ENCODE results near the gene NLGN1.

The NLGN1 gene

DNA sequence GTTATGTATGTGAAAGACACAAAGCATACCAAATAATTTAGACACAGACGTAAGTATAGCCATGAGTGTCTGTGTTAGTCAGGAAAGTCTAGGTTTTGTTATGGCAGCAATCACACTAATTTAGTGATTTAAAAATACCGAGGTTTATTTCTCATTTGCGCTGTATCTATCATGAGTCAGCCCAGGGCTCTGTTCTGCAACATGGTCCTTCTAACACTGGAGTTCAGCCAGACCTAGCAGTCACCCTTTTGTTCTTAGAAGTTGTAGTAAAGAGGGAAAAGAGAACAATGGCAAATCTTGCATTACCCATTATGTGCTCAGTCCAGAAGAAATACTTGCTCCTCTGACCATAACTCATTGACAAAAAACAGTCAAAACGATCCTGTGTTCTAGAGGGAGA lies 311.5 kb downstream of the NLGN1 start:
- Histone ChIP-seq H3K4me1 (ENCODE audit: control insufficient read depth, insufficient read depth, low read length) (0 out of 2 replicates have a peak, but pooled peaks cover 5% of the 10 kb centered on the region), H3K9ac (ENCODE audit: low read depth, low read length) (no peak overlapping the region), H3K4me3 (ENCODE audit: low read depth, low read length) (no peak overlapping the region), H3K27me3 (ENCODE audit: control insufficient read depth, insufficient read depth, low read length) (no peaks in the 10 kb centered on the region), H3K27ac (ENCODE audit: low read depth, low read length) (no peak overlapping the region), H3K9me3 (ENCODE audit: control insufficient read depth, insufficient read depth, low read length) (no peaks in the 10 kb centered on the region), H3K36me3 (ENCODE audit: control insufficient read depth, insufficient read depth, low read length) (no peaks in the 10 kb centered on the region)

DNA sequence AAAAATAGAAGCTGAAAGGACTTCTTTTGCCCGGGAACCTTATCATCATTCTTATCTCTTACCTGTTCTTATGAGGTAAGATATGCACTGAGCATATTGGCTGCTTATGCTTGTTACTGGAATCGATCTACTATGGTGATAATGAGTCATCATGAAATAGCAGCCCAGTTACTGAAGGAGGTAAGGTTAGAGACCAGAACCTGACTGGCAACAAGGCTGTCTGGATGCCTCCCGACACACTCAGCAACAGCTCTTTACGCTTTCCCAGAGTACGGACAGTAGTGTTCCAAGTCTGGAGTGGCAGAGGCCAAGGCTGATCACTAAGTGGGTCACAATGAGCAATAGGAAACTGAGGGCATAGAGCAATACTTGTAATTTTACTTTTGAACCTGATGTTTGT lies 314.1 kb downstream of the NLGN1 start:
- H3K36me3 ChIP-seq (ENCODE audit: control insufficient read depth, insufficient read depth, low read length): no peaks in the 10 kb centered on the region
- no peak overlapping the region for H3K4me3 ChIP-seq (ENCODE audit: low read depth, low read length)
- no peak overlapping the region for H3K27ac ChIP-seq (ENCODE audit: low read depth, low read length)
- H3K9me3 ChIP-seq (ENCODE audit: control insufficient read depth, insufficient read depth, low read length): no peaks in the 10 kb centered on the region
- H3K27me3 ChIP-seq (ENCODE audit: control insufficient read depth, insufficient read depth, low read length): no peaks in the 10 kb centered on the region
- no peak overlapping the region for H3K9ac ChIP-seq (ENCODE audit: low read depth, low read length)
- H3K4me1 ChIP-seq (ENCODE audit: control insufficient read depth, insufficient read depth, low read length): 0 out of 2 replicates have a peak, but pooled peaks cover 4% of the 10 kb centered on the region

DNA sequence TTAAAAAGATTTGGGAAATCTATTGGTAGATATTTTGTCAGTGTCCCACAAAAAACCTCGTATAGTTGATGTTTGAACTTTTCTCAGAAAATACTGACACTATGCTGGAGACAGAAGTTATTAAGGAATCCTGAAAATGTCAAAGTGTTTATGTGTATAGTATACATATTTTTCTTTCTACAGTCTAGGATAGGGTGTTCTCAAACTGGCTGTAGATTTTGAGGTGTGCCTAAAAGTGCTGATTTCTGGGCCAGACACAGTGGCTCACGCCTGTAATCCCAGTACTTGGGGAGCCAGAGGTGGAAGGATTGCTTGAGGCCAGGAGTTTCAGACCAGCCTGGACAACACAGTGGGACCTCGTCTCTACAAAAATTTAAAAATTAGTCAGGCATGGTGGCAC lies 322.0 kb downstream of the NLGN1 start:
- Histone ChIP-seq H3K9ac (ENCODE audit: low read depth, low read length) (no peak overlapping the region), H3K36me3 (ENCODE audit: control insufficient read depth, insufficient read depth, low read length) (no peaks in the 10 kb centered on the region), H3K9me3 (ENCODE audit: control insufficient read depth, insufficient read depth, low read length) (no peaks in the 10 kb centered on the region), H3K4me3 (ENCODE audit: low read depth, low read length) (no peak overlapping the region), H3K27ac (ENCODE audit: low read depth, low read length) (no peak overlapping the region), H3K4me1 (ENCODE audit: control insufficient read depth, insufficient read depth, low read length) (peaks cover 16% of the 10 kb centered on the region), H3K27me3 (ENCODE audit: control insufficient read depth, insufficient read depth, low read length) (no peaks in the 10 kb centered on the region)

DNA sequence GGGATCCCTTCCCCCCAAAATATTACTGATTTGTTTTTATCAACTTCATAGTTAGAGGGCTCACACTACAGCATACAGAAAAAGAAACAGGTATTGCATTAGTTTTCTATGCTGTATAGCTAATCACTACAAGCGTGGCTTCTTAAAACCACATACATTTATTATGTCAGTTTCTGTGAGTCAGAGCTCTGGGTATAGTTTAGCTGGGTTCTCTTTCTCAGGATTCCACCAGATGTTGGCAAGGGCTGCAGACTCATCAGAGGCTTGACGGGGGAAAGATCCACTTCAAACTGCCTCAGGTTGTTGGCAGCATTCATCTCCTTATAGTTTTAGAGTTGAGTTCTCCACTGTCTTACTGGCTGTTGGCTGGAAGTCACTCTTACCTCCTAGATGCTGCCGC lies 328.0 kb downstream of the NLGN1 start:
- Histone ChIP-seq H3K4me3 (ENCODE audit: low read depth, low read length) (no peak overlapping the region), H3K9ac (ENCODE audit: low read depth, low read length) (no peak overlapping the region), H3K27me3 (ENCODE audit: control insufficient read depth, insufficient read depth, low read length) (no peaks in the 10 kb centered on the region), H3K4me1 (ENCODE audit: control insufficient read depth, insufficient read depth, low read length) (peaks cover 5% of the 10 kb centered on the region; the same call in 1 of the 2 replicates), H3K27ac (ENCODE audit: low read depth, low read length) (no peak overlapping the region), H3K9me3 (ENCODE audit: control insufficient read depth, insufficient read depth, low read length) (no peaks in the 10 kb centered on the region), H3K36me3 (ENCODE audit: control insufficient read depth, insufficient read depth, low read length) (no peaks in the 10 kb centered on the region)

DNA sequence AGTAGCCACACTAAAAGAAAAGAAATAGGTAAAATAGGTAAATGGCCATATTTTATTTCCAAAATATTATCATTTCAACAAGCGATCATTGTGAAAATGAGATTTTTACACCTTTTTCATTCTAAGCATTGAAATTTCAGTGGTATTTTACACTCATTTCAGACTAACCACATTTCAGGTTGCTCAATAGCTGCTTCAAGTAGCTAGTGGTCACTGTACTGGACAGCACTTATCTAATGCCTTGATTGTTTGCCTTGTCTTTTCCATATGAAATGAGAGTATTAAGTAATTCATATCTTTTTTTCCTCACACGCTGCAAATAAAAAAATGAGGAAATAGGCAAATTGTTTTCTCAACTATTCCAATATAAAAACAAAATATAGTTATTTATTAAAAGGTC lies 332.8 kb downstream of the NLGN1 start:
- H3K9ac ChIP-seq (ENCODE audit: low read depth, low read length): no peak overlapping the region
- no peak overlapping the region for H3K4me3 ChIP-seq (ENCODE audit: low read depth, low read length)
- no peak overlapping the region for H3K27ac ChIP-seq (ENCODE audit: low read depth, low read length)
- no peaks in the 10 kb centered on the region for H3K9me3 ChIP-seq (ENCODE audit: control insufficient read depth, insufficient read depth, low read length)
- H3K36me3 ChIP-seq (ENCODE audit: control insufficient read depth, insufficient read depth, low read length): no peaks in the 10 kb centered on the region
- H3K4me1 ChIP-seq (ENCODE audit: control insufficient read depth, insufficient read depth, low read length): peaks cover 3% of the 10 kb centered on the region
- H3K27me3 ChIP-seq (ENCODE audit: control insufficient read depth, insufficient read depth, low read length): no peaks in the 10 kb centered on the region

DNA sequence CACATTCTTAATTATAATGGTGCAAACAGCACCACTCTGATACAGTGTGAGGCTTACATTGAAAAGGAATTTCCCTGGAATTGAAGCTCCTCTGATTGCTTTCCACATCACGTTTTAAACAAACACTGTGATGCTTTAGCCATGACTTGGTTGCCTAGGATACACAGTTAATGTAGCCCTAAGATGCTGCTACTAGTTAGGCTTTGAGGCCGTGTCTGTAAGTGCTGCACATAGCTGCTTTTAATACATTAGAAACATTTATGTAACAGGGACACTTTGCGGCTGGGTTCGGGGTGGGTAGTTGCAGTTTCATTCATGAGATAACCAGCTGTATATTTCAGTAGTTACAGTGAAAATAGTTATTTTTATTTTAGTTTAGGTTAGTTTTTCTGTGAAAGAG lies 334.7 kb downstream of the NLGN1 start:
- no peaks in the 10 kb centered on the region for H3K27me3 ChIP-seq (ENCODE audit: control insufficient read depth, insufficient read depth, low read length)
- H3K36me3 ChIP-seq (ENCODE audit: control insufficient read depth, insufficient read depth, low read length): no peaks in the 10 kb centered on the region
- no peaks in the 10 kb centered on the region for H3K9me3 ChIP-seq (ENCODE audit: control insufficient read depth, insufficient read depth, low read length)
- no peak overlapping the region for H3K27ac ChIP-seq (ENCODE audit: low read depth, low read length)
- no peak overlapping the region for H3K9ac ChIP-seq (ENCODE audit: low read depth, low read length)
- H3K4me3 ChIP-seq (ENCODE audit: low read depth, low read length): no peak overlapping the region
- H3K4me1 ChIP-seq (ENCODE audit: control insufficient read depth, insufficient read depth, low read length): peaks cover 3% of the 10 kb centered on the region

- Histone ChIP-seq H3K4me1 (ENCODE audit: control insufficient read depth, insufficient read depth, low read length) (peaks cover 3% of the 10 kb centered on the region), H3K27ac (ENCODE audit: low read depth, low read length) (no peak overlapping the region), H3K9me3 (ENCODE audit: control insufficient read depth, insufficient read depth, low read length) (no peaks in the 10 kb centered on the region), H3K36me3 (ENCODE audit: control insufficient read depth, insufficient read depth, low read length) (no peaks in the 10 kb centered on the region), H3K4me3 (ENCODE audit: low read depth, low read length) (no peak overlapping the region), H3K9ac (ENCODE audit: low read depth, low read length) (no peak overlapping the region), H3K27me3 (ENCODE audit: control insufficient read depth, insufficient read depth, low read length) (no peaks in the 10 kb centered on the region)
Observed at GRCh38 chr3:173733029-173733652, 335.6 kb downstream of the NLGN1 start.

DNA sequence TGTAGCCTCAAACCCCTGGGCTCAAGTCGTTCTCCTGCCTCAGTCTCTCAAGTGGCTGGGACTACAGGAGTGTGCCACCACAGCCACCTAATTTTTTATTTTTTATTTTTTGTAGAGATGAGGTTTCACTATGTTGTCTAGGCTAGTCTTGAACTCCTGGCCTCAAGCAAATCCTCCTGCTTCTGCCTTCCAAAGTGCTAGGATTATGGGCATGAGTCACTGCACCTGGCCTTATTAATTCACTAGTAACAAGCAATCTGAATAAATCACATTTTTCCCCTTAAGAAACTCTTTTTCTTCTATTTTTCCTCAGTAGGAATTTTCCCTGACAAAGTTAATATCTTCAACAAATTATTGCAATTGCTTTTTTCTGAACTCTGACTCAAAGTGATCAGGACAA lies 336.9 kb downstream of the NLGN1 start:
- H3K4me1 ChIP-seq (ENCODE audit: control insufficient read depth, insufficient read depth, low read length): peaks cover 13% of the 10 kb centered on the region
- H3K27me3 ChIP-seq (ENCODE audit: control insufficient read depth, insufficient read depth, low read length): no peaks in the 10 kb centered on the region
- H3K4me3 ChIP-seq (ENCODE audit: low read depth, low read length): no peak overlapping the region
- no peak overlapping the region for H3K9ac ChIP-seq (ENCODE audit: low read depth, low read length)
- H3K36me3 ChIP-seq (ENCODE audit: control insufficient read depth, insufficient read depth, low read length): no peaks in the 10 kb centered on the region
- no peaks in the 10 kb centered on the region for H3K9me3 ChIP-seq (ENCODE audit: control insufficient read depth, insufficient read depth, low read length)
- no peak overlapping the region for H3K27ac ChIP-seq (ENCODE audit: low read depth, low read length)

GRCh38 chr3:173734895-173735294 lies 337.4 kb downstream of the NLGN1 start:
- H3K4me3 ChIP-seq (ENCODE audit: low read depth, low read length): no peak overlapping the region
- H3K9me3 ChIP-seq (ENCODE audit: control insufficient read depth, insufficient read depth, low read length): no peaks in the 10 kb centered on the region
- H3K4me1 ChIP-seq (ENCODE audit: control insufficient read depth, insufficient read depth, low read length): peaks cover 17% of the 10 kb centered on the region
- H3K27ac ChIP-seq (ENCODE audit: low read depth, low read length): no peak overlapping the region
- H3K9ac ChIP-seq (ENCODE audit: low read depth, low read length): no peak overlapping the region
- no peaks in the 10 kb centered on the region for H3K27me3 ChIP-seq (ENCODE audit: control insufficient read depth, insufficient read depth, low read length)
- H3K36me3 ChIP-seq (ENCODE audit: control insufficient read depth, insufficient read depth, low read length): no peaks in the 10 kb centered on the region

GRCh38 chr3:173735841-173736240 lies 338.3 kb downstream of the NLGN1 start:
- no peak overlapping the region for H3K4me3 ChIP-seq (ENCODE audit: low read depth, low read length)
- H3K27ac ChIP-seq (ENCODE audit: low read depth, low read length): no peak overlapping the region
- no peaks in the 10 kb centered on the region for H3K27me3 ChIP-seq (ENCODE audit: control insufficient read depth, insufficient read depth, low read length)
- no peak overlapping the region for H3K9ac ChIP-seq (ENCODE audit: low read depth, low read length)
- H3K4me1 ChIP-seq (ENCODE audit: control insufficient read depth, insufficient read depth, low read length): peaks cover 23% of the 10 kb centered on the region
- H3K36me3 ChIP-seq (ENCODE audit: control insufficient read depth, insufficient read depth, low read length): no peaks in the 10 kb centered on the region
- H3K9me3 ChIP-seq (ENCODE audit: control insufficient read depth, insufficient read depth, low read length): no peaks in the 10 kb centered on the region

DNA sequence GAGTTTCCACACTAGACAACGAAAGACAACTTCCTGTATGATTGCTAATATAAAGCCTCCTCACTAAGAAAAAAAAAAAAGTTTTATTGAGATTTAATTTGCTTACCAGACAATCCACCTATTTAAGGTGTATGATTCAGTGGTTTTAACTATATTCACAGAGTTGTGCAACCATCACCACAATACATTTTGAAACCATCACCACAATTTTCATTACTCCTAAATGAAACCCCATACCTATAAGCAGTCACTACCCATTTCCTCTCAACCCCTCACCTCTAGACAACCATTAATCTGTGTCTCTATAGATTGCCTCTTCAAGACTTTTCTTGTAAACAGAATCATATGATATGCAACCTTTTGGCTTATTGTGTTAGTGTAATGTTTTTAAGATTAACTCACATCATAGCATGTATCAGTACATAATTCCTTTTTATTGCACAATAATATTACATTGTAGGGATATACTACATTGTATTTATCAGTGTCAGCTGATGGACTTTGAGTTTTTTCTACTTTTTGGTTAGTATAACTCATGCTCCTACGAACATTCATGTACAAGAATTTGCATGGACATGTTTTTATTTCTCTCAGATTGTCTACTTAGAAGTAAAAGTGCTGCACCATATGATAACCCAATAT lies 339.7 kb downstream of the NLGN1 start:
- H3K4me3 ChIP-seq (ENCODE audit: low read depth, low read length): no peak overlapping the region
- no peaks in the 10 kb centered on the region for H3K36me3 ChIP-seq (ENCODE audit: control insufficient read depth, insufficient read depth, low read length)
- H3K4me1 ChIP-seq (ENCODE audit: control insufficient read depth, insufficient read depth, low read length): peaks cover 20% of the 10 kb centered on the region
- H3K27ac ChIP-seq (ENCODE audit: low read depth, low read length): no peak overlapping the region
- H3K9ac ChIP-seq (ENCODE audit: low read depth, low read length): no peak overlapping the region
- H3K27me3 ChIP-seq (ENCODE audit: control insufficient read depth, insufficient read depth, low read length): no peaks in the 10 kb centered on the region
- H3K9me3 ChIP-seq (ENCODE audit: control insufficient read depth, insufficient read depth, low read length): no peaks in the 10 kb centered on the region
